Left lung (tissue), 10 donors: ENCODE data around the gene GIMAP5. TPM values are rescaled to one million over a fixed set of nuclear protein-coding genes. Genes with fewer than 3 reads are reported as not detected.

Experiments
- ATAC-seq: fragments of 200-7000 bp; cut with Tn5 transposase; one replicate; pipeline ENCODE4 v1.9.1; 2020; ENCODE audit warnings: moderate library complexity
- DNase-seq, 4 donors: peaks; one replicate each; pipeline ENCODE4 v3.0.0-alpha.2; 2013 to 2020
- H3K27ac ChIP-seq, 2 donors: fragments of 200-600 bp; sonication (generic) in 1 of 2; one replicate each; pipeline versions ENCODE4 v1.5.0 to v1.8.0; 2020 to 2021
- H3K27me3 ChIP-seq, 2 donors: fragments of 200-600 bp; sonication (generic) in 1 of 2; one replicate each; pipeline versions ENCODE4 v1.5.0 to v1.8.0; 2020 to 2021
- H3K36me3 ChIP-seq, 2 donors: fragments of 200-600 bp; sonication (generic) in 1 of 2; one replicate each; pipeline versions ENCODE4 v1.5.0 to v1.8.0; 2020 to 2021
- H3K4me1 ChIP-seq, 2 donors: fragments of 200-600 bp; one replicate each; pipeline ENCODE4 v1.8.0; 2021
- H3K4me3 ChIP-seq, 2 donors: fragments of 200-600 bp; sonication (generic) in 1 of 2; one replicate each; pipeline versions ENCODE4 v1.5.0 to v1.8.0; 2020 to 2021; ENCODE audit warnings: mild to moderate bottlenecking in 1 of 2
- H3K9me3 ChIP-seq, 2 donors: fragments of 200-600 bp; sonication (generic) in 1 of 2; one replicate each; pipeline versions ENCODE4 v1.5.0 to v1.8.0; 2020 to 2021
- CTCF ChIP-seq, 2 donors: fragments of 200-600 bp; sonication (generic) in 1 of 2; IDR thresholded peaks; one replicate each; pipeline versions ENCODE4 v1.5.0 to v1.8.0; 2021; ENCODE audit warnings: antibody characterized with exemption in 2 of 2
- intact Hi-C, 2 donors: fragments of 100-400 bp; cut with DNase I; formaldehyde crosslinking; loops; one replicate each; pipeline versions ENCODE4 v1.11.2 to v1.14.2; 2022
- polyA plus RNA-seq, 6 donors: library from polyadenylated mRNA; unstranded; fragments of 120-200 nt; gene quantifications; one replicate each; pipeline ENCODE4 v1.2.1, GENCODE V29; 2013; ENCODE audit not compliant: insufficient read length in 6 of 6
- total RNA-seq, 2 donors: library from RNA; stranded (reverse); fragmentation: NEBNext Ultra II Directional; extraction: Animal tissue kit (Norgen Biotek cat#: 25700); gene quantifications; one replicate each; pipeline ENCODE4 v1.2.1, GENCODE V29; 2021
- donor health status: DM: no; HTN: yes; CAD: no.
- donor health status: DM: no; HTN: no; CAD: no.

GIMAP5 gene
- total and polyA plus RNA-seq, 8 donors: 9.8 to 37.8 (median 16.9) TPM

- Histone ChIP-seq H3K36me3 (no peaks in the 10 kb centered on the region), H3K4me1 (peaks cover 8 to 44% of the 10 kb centered on the region in 2 donors), H3K4me3 (no peak overlapping the region), H3K9me3 (no peaks in the 10 kb centered on the region), H3K27ac (peak overlapping the region in 1 of 2 donors; percentile 26), H3K27me3 (peaks cover 0 to 10% of the 10 kb centered on the region in 2 donors)
- intact Hi-C loops: no loop called here
- DNase-seq (no peak), ATAC-seq (no peak)
- no peak for TF ChIP-seq CTCF (IDR thresholded peaks at IDR 0.05)
Observed at GRCh38 chr7:150790416-150791075, 53.3 kb downstream of the GIMAP5 start.

- no peak for TF ChIP-seq CTCF (IDR thresholded peaks at IDR 0.05)
- Histone ChIP-seq H3K27ac (no peak overlapping the region), H3K36me3 (no peaks in the 10 kb centered on the region), H3K4me3 (no peak overlapping the region), H3K4me1 (peaks cover 8 to 38% of the 10 kb centered on the region in 2 donors), H3K9me3 (no peaks in the 10 kb centered on the region), H3K27me3 (peaks cover 0 to 17% of the 10 kb centered on the region in 2 donors)
- DNase-seq (no peak), ATAC-seq (no peak)
- intact Hi-C loops: no loop called here
Observed at GRCh38 chr7:150791304-150791703, 54.1 kb downstream of the GIMAP5 start.

- peaks cover 0 to 23% of the 10 kb centered on the region in 2 donors for H3K27me3 ChIP-seq
- no peak overlapping the region for H3K27ac ChIP-seq
- no peaks in the 10 kb centered on the region for H3K9me3 ChIP-seq
- no peak overlapping the region for H3K4me3 ChIP-seq
- peaks cover 8 to 32% of the 10 kb centered on the region in 2 donors for H3K4me1 ChIP-seq
- ATAC-seq (no peak), DNase-seq (no peak)
- no peak for TF ChIP-seq CTCF (IDR thresholded peaks at IDR 0.05)
- no peaks in the 10 kb centered on the region for H3K36me3 ChIP-seq
- intact Hi-C loops: no loop called here
Observed at GRCh38 chr7:150791746-150792452, 54.7 kb downstream of the GIMAP5 start.

Other genes starting within 250 kb of the GIMAP5 start
- gene GIMAP7, start 222.5 kb upstream of the GIMAP5 start, total RNA-seq: 10 to 100 TPM; 16.7 to 48.4 TPM
- 10 to 100 TPM; 28.7 to 49.8 (median 36.3) TPM for gene GIMAP7, start 222.5 kb upstream of the GIMAP5 start, polyA plus RNA-seq
- 10 to 100 TPM; 31.3 to 59.2 TPM for gene GIMAP4, start 170.0 kb upstream of the GIMAP5 start, total RNA-seq
- gene GIMAP4, start 170.0 kb upstream of the GIMAP5 start, polyA plus RNA-seq: 100 to 1,000 TPM in 1 of 6 donors, 10 to 100 TPM in 5; 68.5 to 108 (median 79.1) TPM
- gene GIMAP6, start 105.0 kb upstream of the GIMAP5 start, total RNA-seq: 10 to 100 TPM; 19.4 to 52.7 TPM
- 10 to 100 TPM; 26.0 to 33.6 (median 28.6) TPM for gene GIMAP6, start 105.0 kb upstream of the GIMAP5 start, polyA plus RNA-seq
- 10 to 100 TPM; 14.7 to 30.6 TPM for gene GIMAP2, start 51.7 kb upstream of the GIMAP5 start, total RNA-seq
- 10 to 100 TPM; 15.1 to 24.4 (median 17.5) TPM for gene GIMAP2, start 51.7 kb upstream of the GIMAP5 start, polyA plus RNA-seq
- gene GIMAP1, start 20.8 kb upstream of the GIMAP5 start, total RNA-seq: 10 to 100 TPM in 1 of 2 donors, 1 to 10 TPM in 1; 5.0 to 11.3 TPM
- gene GIMAP1, start 20.8 kb upstream of the GIMAP5 start, polyA plus RNA-seq: 1 to 10 TPM; 4.2 to 6.2 (median 5.7) TPM
- gene TMEM176B, start 62.9 kb downstream of the GIMAP5 start, total RNA-seq: 10 to 100 TPM; 45.2 to 57.2 TPM
- gene TMEM176B, start 62.9 kb downstream of the GIMAP5 start, polyA plus RNA-seq: 10 to 100 TPM in 4 of 6 donors, 1 to 10 TPM in 2; 6.1 to 18.3 (median 12.2) TPM
- 10 to 100 TPM; 44.7 to 48.8 TPM for gene TMEM176A, start 63.4 kb downstream of the GIMAP5 start, total RNA-seq
- 1 to 10 TPM; 2.7 to 7.8 (median 5.4) TPM for gene TMEM176A, start 63.4 kb downstream of the GIMAP5 start, polyA plus RNA-seq
- gene AOC1, start 115.1 kb downstream of the GIMAP5 start, total RNA-seq: under 1 TPM; 0.34 to 0.70 TPM
- gene AOC1, start 115.1 kb downstream of the GIMAP5 start, polyA plus RNA-seq: 1 to 10 TPM in 2 of 6 donors, under 1 TPM in 4; 0.47 to 1.2 (median 0.69) TPM
- 1 to 10 TPM in 1 of 2 donors, under 1 TPM in 1; 0.82 to 1.3 TPM for gene KCNH2, start 240.9 kb downstream of the GIMAP5 start, total RNA-seq
- 1 to 10 TPM; 2.8 to 5.3 (median 4.3) TPM for gene KCNH2, start 240.9 kb downstream of the GIMAP5 start, polyA plus RNA-seq